D721Med (cell line): ENCODE data around the gene ACTN4.

Experiments
- DNase-seq: peaks from one replicate; pipeline ENCODE4 v3.0.0; 2011; ENCODE audit warnings: low spot score; ENCODE audit not compliant: insufficient read length
- FAIRE-seq: peaks from 2 replicates; lab custom pipeline; 2011; peaks lifted over from hg19 to GRCh38; lab: Jason Lieb, UNC
- CTCF ChIP-seq: IDR thresholded peaks from 2 replicates; pipeline ENCODE4 v1.5.1; 2012; ENCODE audit warnings: mild to moderate bottlenecking, control low read depth; ENCODE audit not compliant: insufficient read depth; ENCODE audit errors: missing control alignments

Gene ACTN4

GRCh38 chr19:38656171-38656981, 8.9 kb downstream of the ACTN4 start:
- FAIRE-seq = no peak
- no peak for DNase-seq
- no peak for TF ChIP-seq CTCF

GRCh38 chr19:38657633-38658222, 10.3 kb downstream of the ACTN4 start:
- FAIRE-seq (no peak), DNase-seq (no peak)
- no peak for TF ChIP-seq CTCF

DNA sequence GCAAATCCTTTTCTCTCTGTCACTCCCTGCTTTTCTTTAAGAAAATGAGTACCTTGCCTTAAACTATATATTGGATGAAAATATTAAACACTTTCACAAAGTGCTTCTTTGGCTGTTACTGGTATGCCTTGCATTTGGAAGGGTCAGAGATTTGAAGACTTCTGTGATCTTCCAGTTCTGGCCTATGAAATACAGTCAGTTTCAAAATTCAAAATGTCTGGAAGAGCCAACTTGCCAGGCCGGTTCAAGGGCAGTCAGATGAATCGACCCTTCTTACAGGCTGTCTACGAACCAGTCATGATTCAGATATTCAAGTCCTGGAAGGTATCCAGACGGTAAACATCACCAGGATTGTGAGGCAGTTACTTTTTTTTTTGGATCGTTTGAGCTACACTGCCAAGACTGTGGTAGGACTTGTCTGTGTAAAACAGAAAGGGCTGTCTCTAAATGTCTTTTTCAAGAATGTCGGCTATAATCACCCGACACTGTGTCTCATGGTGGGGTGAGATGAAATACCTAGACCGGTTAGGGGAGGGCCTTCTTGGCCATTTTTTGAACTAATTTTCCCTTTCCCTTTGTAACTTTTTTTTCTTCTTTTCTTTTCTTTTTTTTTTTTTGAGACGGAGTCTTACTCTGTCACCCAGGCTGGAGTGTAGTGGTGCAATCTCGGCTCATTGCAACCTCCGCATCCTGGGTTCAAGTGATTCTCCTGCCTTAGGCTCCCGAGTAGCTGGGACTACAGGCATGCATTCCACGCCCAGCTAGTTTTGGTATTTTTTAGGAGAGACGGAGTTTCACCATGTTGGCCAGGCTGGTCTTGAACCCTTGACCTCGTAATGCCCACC, 11.2 kb downstream of the ACTN4 start:
- FAIRE-seq = no peak
- TF ChIP-seq CTCF = no peak
- no peak for DNase-seq

GRCh38 chr19:38660724-38661123, 13.3 kb downstream of the ACTN4 start:
- FAIRE-seq (no peak), DNase-seq (no peak)

DNA sequence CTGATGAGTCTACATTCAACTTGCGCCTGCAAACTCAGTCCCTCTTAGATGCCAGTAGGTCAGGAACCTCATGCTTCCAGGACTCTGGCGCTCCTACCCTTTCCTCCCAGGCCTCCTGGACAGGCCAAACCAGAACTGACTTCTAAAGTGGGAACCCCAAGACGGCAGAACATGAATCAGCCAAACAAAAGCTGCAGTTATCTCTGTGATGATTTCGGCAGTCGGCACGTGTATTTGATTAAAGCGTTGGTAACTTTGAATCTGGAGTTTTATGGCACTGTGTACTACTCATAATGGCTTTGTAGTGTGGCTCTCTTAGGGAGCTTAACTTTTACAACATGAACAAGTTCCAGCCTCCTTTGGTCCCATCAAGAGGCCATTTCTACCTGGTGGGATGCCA, 13.7 kb downstream of the ACTN4 start:
- TF ChIP-seq CTCF = no peak
- DNase-seq = no peak
- FAIRE-seq = no peak

More at GRCh38 chr19:38660724-38661123, 13.3 kb downstream of the ACTN4 start:
- TF ChIP-seq CTCF = no peak

GRCh38 chr19:38661996-38662395, 14.5 kb downstream of the ACTN4 start:
- FAIRE-seq = no peak

More at GRCh38 chr19:38661996-38662395, 14.5 kb downstream of the ACTN4 start:
- no peak for TF ChIP-seq CTCF
- DNase-seq = no peak
